Measurements from ENCODE around the gene CLDN9. TPM values are rescaled to one million over a fixed set of nuclear protein-coding genes. Genes with fewer than 3 reads are reported as not detected.

Gene CLDN9
- total RNA-seq, 1 donor from 2014 or later: not detected

DNA sequence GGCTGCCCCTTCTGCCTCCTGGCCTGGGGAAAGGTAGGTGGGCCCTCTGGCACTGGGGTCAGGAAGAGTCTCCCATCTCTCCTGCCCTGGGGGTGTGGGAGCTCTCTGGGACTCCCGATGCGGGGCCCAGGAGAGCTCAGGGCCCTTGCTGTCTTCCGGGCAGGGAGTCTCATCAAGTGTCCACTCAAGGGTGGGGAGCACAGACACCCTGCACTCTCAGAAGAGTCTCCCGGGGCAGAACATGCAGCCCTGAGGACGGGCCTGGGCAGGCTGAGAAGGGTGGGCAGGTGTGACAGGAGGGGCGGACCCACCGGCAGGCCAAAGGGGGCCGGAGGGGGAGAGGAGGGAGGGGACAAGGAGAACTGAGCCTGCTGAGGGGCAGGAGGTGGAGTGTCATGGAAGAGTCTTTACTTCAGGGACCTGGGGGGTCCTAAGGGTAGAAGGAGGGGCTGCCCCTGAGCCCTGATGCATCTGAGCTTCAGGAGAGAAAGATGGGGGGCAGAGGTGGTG, 24.1 kb upstream of the CLDN9 start:
- no peak overlapping the region for H3K27ac Mint-ChIP-seq (ENCODE audit: unreplicated experiment)
- H3K36me3 Mint-ChIP-seq (ENCODE audit: unreplicated experiment): no peaks in the 10 kb centered on the region
- H3K9me3 Mint-ChIP-seq (ENCODE audit: unreplicated experiment): no peaks in the 10 kb centered on the region
- H3K4me1 Mint-ChIP-seq (ENCODE audit: unreplicated experiment): peaks cover 18% of the 10 kb centered on the region
- no peak overlapping the region for H3K4me3 Mint-ChIP-seq (ENCODE audit: unreplicated experiment)
- TF ChIP-seq, protein P1, sequence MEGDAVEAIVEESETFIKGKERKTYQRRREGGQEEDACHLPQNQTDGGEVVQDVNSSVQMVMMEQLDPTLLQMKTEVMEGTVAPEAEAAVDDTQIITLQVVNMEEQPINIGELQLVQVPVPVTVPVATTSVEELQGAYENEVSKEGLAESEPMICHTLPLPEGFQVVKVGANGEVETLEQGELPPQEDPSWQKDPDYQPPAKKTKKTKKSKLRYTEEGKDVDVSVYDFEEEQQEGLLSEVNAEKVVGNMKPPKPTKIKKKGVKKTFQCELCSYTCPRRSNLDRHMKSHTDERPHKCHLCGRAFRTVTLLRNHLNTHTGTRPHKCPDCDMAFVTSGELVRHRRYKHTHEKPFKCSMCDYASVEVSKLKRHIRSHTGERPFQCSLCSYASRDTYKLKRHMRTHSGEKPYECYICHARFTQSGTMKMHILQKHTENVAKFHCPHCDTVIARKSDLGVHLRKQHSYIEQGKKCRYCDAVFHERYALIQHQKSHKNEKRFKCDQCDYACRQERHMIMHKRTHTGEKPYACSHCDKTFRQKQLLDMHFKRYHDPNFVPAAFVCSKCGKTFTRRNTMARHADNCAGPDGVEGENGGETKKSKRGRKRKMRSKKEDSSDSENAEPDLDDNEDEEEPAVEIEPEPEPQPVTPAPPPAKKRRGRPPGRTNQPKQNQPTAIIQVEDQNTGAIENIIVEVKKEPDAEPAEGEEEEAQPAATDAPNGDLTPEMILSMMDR (IDR thresholded peaks at IDR 0.05): no peak
- DNase-seq (ENCODE audit: extremely low spot score, unreplicated experiment): no peak
- no peaks in the 10 kb centered on the region for H3K27me3 Mint-ChIP-seq (ENCODE audit: unreplicated experiment)

GRCh38 chr16:2990891-2991290, 21.8 kb upstream of the CLDN9 start:
- Mint-ChIP-seq H3K27me3 (ENCODE audit: unreplicated experiment) (no peaks in the 10 kb centered on the region), H3K9me3 (ENCODE audit: unreplicated experiment) (no peaks in the 10 kb centered on the region), H3K4me3 (ENCODE audit: unreplicated experiment) (no peak overlapping the region), H3K27ac (ENCODE audit: unreplicated experiment) (no peak overlapping the region), H3K36me3 (ENCODE audit: unreplicated experiment) (no peaks in the 10 kb centered on the region), H3K4me1 (ENCODE audit: unreplicated experiment) (peaks cover 15% of the 10 kb centered on the region)
- DNase-seq (ENCODE audit: extremely low spot score, unreplicated experiment): no peak
- TF ChIP-seq, protein P1 (IDR thresholded peaks at IDR 0.05): no peak

DNA sequence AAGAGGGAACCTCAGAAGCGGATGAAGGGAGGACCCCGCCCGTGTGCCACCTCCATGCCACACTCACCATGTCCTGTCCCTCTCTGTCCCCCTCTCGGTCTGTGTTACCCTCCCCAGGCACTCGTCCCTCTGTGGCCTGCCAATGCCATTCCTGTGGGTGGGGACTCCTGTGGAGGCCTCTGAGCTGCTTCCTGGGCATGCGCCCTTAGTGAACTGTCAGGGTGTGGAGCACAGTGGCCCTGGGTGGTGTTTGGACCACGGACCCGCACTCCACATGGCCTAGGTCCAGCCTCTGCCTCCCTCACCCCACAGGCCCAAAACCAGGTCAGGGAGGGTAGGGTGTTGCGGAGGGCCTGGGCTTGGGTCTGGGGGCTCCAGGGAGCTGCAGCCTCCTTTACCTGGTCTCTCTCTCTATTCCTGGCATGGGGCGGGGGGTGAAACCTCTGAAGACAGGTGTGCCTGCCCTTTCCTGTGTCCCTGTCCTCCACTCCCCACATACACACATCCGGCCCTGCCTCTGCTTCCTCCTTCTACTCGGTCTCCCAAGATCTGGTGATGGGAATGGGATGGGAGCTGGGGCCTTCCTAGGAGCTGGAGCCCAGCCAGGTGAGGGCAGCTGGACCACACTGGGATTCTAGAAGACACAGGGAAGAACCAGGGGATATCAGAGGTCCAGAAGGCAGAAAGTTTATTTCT, 21.0 kb upstream of the CLDN9 start:
- DNase-seq (ENCODE audit: extremely low spot score, unreplicated experiment): no peak
- Mint-ChIP-seq H3K27me3 (ENCODE audit: unreplicated experiment) (no peaks in the 10 kb centered on the region), H3K36me3 (ENCODE audit: unreplicated experiment) (no peaks in the 10 kb centered on the region), H3K4me1 (ENCODE audit: unreplicated experiment) (peaks cover 10% of the 10 kb centered on the region), H3K4me3 (ENCODE audit: unreplicated experiment) (no peak overlapping the region), H3K27ac (ENCODE audit: unreplicated experiment) (no peak overlapping the region), H3K9me3 (ENCODE audit: unreplicated experiment) (no peaks in the 10 kb centered on the region)
- TF ChIP-seq, protein P1 (IDR thresholded peaks at IDR 0.05): no peak

GRCh38 chr16:2992383-2993081, 20.2 kb upstream of the CLDN9 start:
- H3K27me3 Mint-ChIP-seq (ENCODE audit: unreplicated experiment): no peaks in the 10 kb centered on the region
- TF ChIP-seq, protein P1 (IDR thresholded peaks at IDR 0.05): no peak

GRCh38 chr16:2996298-2996697, 16.4 kb upstream of the CLDN9 start:
- Mint-ChIP-seq H3K27ac (ENCODE audit: unreplicated experiment) (no peak overlapping the region), H3K9me3 (ENCODE audit: unreplicated experiment) (no peaks in the 10 kb centered on the region), H3K36me3 (ENCODE audit: unreplicated experiment) (no peaks in the 10 kb centered on the region), H3K27me3 (ENCODE audit: unreplicated experiment) (peaks cover 16% of the 10 kb centered on the region), H3K4me1 (ENCODE audit: unreplicated experiment) (no peaks in the 10 kb centered on the region), H3K4me3 (ENCODE audit: unreplicated experiment) (no peak overlapping the region)
- DNase-seq (ENCODE audit: extremely low spot score, unreplicated experiment): no peak
- TF ChIP-seq, protein P1 (IDR thresholded peaks at IDR 0.05): no peak

More at GRCh38 chr16:2992383-2993081, 20.2 kb upstream of the CLDN9 start:
- H3K4me3 Mint-ChIP-seq (ENCODE audit: unreplicated experiment): no peak overlapping the region
- no peaks in the 10 kb centered on the region for H3K9me3 Mint-ChIP-seq (ENCODE audit: unreplicated experiment)
- H3K36me3 Mint-ChIP-seq (ENCODE audit: unreplicated experiment): no peaks in the 10 kb centered on the region
- H3K4me1 Mint-ChIP-seq (ENCODE audit: unreplicated experiment): peaks cover 8% of the 10 kb centered on the region
- no peak overlapping the region for H3K27ac Mint-ChIP-seq (ENCODE audit: unreplicated experiment)
- no peak for DNase-seq (ENCODE audit: extremely low spot score, unreplicated experiment)
